HG03565 (cell line): ENCODE results near the gene TMEM151A.

Experiments
- ATAC-seq: cut with Tn5 transposase; IDR thresholded peaks from one replicate; pipeline ENCODE4 v1.9.1; 2021; ENCODE audit warnings: mild to moderate bottlenecking, moderate library complexity; ENCODE audit not compliant: unreplicated experiment

Gene TMEM151A

DNA sequence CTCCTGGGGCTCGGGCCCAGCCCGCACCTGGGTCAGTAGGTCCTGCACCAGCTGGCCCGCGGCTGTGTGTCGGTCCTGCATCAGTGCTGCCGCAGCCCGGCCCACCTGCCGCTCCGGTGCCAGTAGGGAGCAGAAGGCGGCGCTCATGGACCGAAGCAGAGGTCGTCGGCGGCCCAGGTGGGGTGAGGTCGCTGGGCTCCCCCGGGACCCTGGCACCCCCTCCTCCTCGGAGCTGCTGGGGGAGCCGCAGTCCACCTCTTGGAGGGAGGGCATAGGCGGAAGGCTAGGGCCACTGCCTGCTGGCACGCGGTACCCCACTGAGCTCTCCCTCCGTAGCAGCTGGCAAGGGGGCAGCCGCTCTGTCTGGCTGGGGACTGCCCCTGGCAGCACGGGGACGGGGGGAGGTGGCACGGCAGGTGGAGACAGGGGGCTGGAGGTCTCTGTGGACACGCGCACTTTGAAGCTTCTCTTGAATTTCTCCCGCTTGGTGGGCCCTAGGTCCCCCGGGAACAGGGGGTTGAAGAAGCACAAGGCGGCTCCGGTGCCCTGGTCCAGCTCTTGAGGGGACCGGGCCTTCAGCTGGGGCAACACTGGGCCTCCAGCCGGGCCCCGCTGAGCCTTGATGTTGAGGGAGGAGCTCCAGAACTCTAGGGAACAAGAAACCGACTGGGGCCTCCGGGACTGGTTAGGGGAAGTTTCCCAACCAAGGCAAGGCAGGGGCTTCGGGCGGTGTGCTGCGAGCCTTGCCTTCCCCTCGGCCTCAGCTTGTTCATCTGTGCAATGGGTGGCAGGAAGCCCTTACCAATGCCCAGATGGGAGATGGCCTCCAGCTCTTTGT lies 43.1 kb downstream of the TMEM151A start:
- no peak for ATAC-seq

DNA sequence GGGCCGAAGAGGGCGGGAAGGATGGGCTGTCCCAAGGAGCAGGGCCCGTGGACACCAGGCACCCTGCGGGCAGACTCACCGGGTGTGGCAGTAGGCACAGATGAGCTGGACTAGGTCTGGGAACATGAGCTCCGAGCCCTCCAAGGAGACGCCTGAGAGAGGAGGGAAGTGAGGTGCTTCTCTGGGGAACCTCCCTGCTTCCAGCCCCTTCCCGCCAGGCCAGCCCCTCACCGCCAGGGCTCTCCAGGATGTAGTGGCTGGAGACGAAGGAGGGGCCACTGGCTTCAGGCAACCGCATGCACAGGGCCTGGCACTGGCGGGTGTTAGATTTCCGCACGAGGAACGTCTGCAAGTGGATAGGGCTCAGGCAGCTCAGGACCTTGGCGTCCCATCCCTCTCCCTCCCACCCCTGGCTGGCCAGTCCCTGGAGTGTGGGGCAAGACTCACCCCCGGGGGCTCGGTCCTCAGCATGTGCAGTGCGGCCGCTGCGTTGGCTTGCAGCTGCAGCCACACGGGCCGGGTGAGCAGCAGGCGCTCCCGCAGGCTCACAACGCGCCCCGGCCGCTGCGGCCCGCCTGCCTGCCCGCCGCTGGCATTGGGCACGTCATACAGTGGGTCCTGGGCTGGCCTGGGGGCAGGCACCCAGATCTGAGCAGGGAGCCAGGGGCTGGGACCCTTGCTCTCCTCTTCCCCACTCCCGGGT lies 44.0 kb downstream of the TMEM151A start:
- ATAC-seq: no peak

DNA sequence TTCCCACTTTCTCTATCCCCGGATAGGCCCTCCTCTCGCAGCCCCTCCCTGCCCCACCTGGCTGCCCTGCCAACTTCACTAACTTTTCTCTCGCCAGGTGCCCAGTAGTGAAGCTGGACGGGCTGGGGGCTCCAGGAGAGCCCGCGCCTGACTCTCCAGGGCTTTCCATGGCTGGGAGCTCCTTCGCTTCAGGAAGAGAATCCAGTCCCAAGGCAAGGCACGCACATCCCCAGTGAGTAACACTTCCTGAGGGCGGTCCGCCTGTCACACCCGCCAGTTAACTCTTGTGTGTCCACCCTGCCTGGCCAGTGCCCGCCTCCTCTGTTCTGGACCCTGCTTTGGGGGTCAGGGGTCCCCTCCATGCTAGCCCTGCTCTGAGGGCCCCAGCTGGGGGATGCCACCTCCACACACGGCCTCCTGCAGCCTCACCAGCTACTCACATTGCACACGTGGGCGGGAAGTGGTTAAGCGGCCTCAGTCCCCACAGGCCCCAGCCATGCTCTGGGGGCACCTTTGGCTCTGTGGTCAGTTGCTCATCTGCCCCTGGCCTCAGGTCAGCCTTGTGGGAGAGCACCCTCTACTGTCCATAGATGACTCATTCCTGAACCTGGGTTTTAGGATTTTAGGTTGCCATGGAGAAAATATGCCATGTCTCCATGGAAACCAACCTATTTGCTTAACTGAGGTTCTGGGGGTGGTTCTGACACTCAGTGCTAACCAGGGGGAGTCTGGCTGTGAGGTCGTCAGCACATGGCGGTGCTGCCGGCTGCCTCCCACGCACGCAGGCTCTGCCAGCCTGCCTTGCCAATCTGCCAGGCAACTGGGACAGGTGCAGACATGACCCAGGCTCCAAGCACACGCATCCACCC lies 44.8 kb downstream of the TMEM151A start, which contains the start of gene RIN1:
RIN1 (minus strand) TSS at position 201 of the 869 bp plus-strand sequence; CDS start at position 169, 32 bp downstream.
- ATAC-seq: no peak

DNA sequence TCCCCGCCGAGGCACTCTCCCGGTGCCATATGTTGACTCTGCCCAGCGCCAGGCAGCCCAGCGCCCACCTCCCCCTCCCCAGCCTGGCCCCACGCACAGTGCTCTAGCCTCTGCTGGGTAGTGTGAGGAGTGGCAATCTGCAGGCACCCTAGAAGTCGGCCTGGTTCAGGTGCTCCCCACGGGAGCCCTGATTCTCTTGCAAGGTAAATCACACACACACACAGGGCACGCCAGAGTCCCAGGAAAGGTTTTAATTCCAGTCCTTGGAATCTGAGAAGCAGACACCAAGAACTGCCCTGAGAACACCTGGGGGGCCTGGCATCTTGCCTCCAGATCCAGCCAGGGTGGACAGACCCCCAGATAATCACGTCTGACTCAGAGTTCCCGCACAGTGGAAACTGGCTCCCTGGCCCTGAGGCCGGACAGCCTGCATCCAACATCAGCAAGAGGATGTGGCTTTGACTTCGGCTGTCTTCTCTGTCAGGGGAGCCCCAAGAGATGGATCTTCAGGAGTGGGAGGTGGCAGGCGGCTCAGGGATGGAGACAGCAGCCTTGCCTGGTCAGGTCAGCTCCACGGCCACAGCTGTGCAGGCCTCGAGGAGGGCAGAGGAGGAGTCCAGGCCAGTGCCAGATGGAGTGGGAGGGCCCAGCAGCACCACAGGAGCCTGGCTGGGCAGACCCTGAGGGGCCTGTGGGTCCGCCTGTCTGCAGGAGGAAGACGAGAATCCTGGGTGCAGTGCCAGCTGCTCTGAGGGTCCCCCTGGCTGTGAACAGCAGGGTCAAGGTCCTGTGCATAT lies 45.6 kb downstream of the TMEM151A start:
- ATAC-seq: no peak

DNA sequence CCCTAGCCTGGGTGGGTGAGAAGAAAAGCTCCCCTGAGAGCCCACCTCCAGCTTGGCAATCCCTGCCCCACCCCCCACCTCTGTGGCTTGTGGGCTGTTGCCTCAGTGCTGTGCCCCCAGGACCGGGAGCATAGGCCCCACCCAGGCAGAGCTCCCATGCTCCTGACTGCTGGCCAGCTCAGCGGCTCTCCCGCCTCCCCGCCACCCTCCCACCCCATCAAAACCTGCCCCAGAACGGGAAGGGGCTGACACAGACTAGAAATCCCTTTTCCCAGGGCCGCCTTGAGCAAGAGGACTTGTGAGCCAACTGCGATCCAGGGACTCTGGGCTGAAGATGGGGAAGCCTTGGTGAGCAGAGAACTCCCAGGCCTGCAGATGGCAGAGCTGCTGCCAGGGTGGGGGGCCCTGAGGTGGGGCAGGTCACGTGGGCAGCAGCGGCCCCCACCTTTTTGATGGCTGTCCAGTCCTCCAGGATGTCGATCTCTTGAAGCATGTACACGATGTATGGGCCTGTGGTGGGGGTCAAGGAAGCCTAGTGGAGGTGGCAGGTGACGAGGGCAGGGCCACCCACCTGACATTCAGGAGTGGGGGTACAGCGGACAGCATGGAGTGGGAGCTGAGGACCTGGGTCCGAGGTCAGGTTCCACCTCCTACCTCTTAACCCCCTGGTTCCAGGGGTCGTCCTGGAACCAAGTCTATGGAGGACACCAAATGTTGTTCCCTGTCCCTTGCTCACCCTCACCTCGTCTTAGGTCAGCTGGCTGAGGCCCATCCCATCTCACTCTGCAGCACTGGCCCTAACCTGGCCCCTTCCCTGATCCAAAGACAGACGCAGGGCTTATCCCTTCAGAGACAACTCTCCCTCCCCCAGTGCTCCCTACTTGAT lies 46.8 kb downstream of the TMEM151A start:
- ATAC-seq: no peak

DNA sequence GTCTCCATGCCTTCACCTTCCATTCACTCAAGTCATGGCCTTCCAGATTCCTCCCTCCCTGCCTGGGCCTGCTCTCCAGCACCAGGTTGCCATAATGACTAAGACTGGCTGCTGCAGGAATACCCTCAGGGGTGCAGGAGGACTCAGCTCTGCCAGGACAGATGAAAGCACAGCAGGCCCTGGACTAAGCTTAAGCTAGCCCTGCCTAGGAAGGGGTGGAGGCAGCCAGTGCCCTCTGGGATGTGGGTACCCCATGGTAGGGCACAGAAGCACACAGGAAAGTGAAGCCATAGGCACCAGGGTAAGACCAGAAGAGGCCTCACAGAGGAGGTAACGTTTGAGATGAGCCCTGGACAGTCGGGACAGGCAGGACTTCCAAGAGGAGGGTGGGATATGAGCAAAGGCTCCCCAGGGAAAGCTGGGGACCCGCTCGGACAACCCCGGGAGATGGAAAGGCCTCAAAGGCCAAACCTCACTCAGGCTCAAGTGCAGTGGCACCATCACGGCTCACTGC lies 47.5 kb downstream of the TMEM151A start:
- ATAC-seq: no peak

DNA sequence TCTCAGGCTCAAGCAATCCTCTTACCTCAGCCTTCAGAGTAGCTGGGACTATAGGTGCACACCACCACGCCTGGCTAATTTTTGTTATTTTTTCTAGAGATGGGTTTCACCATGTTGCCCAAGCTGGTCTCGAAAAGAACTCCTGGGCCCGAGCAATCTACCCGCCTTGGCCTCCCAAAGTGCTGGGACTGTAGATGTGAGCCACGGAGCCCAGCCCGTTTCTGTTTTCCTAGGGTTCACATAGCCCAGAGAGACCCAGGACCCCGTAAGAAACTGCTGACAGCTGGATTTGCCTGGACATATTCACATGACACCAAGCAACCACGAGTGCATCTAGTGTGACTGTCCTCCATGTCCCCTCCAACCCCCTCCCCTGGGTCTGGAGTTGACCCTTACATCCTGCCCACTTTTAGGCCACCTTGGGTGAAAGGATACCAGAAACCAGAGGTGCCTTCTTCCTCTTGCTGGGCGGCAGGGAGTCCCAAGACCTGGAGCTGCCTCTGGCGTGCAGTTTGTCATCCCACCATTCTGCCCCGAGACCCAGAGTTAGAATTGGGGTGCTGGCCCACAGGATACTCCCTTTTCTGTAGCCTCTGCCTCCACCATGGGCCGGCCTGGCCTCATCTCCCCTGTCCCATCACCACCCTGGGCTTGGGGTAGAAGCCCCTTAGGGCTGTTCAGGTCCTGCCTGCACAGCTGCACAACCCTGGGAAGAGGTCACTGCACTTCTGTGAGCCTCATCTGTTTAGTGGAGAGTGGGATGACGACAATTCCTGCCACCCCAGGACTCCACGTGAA lies 48.2 kb downstream of the TMEM151A start:
- ATAC-seq: no peak

DNA sequence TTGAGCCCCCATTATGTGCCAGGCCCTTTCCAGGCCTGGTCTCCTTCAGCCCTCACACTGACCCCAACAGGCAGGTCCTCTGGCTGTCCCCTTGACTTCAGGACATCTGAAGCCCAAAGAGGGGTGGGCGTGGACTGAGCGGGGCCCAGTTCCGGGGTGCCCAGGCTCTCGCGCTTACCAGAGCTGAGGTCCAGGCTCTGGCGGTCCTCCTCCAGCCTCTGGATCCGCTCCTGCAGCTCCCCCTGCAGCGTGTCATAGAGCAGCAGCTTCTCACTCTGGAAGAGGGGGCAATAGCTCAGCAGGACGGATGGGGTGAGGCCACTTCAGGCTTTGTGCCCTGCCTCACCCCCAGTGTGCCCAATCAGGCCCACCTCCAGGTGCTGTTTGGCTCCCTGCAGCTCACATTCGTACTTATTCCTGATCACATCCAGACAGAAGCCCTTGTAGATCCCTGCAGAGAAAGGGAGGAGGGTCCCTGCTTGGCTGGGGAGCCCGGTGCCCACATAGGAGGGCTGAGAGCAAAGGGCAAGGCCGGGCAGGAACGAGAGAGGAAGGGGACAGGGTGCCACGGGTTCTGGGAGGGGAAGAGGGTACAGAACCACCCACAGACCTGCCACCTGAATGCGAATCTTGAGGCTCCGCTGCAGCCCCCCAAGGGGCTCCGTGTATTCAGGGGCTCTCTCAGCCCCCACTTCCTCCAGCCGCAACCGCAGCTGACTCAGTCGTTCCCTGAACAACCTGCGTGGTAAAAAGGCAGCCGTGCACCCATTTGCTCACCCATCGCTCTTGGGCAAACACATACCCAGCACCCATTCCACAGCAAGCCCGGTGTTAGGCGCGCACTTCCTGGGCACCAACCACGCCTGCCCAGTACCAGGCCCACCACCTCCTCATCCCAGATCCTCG lies 49.2 kb downstream of the TMEM151A start:
- ATAC-seq: no peak

DNA sequence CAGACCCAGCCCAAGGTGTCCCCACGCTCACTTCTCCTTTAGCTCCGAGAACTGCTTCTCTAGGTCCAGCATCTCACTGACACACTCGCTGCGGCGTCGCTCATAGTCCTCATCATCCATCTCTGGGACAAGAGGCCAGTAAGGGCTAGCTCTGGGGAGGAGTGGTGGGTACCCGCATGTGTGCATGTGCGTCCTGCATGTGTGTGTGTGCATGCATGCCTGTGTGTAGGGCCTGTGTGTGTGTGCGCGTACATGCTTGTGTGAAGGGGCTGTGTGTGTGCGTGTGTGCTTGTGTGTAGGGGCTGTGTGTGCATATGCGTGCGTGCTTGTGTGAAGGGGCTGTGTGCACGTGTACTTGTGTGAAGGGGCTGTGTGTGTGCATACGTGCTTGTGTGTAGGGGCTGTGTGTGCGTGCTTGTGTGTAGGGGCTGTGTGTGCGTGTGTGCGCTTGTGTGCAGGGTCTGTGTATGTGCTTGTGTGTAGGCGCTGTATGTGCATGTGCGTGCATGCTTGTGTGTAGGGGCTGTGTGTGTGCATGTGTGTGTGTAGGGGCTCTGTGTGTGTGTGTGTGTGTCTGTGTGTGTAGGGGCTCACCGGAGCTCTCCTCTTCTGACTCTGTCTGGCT lies 49.9 kb downstream of the TMEM151A start:
- no peak for ATAC-seq

DNA sequence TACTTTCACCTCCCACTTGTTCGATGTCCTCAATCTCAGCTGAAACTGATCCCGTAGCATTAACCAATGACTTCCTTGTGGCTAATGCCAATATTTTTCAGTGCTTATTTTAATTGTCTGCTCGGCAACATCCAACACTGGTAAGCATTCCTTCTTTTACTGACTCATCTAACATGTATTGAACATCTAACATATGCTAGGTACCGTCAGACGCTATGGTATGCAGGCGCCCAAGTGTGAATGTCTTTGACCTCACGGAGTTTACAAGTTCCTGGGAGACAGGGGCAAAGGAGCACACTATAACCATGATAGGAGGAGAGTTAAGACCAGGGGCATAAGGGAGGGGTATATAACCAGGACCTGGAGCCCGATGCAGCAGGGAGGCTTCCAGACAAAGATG lies 51.5 kb downstream of the TMEM151A start:
- ATAC-seq: no peak

DNA sequence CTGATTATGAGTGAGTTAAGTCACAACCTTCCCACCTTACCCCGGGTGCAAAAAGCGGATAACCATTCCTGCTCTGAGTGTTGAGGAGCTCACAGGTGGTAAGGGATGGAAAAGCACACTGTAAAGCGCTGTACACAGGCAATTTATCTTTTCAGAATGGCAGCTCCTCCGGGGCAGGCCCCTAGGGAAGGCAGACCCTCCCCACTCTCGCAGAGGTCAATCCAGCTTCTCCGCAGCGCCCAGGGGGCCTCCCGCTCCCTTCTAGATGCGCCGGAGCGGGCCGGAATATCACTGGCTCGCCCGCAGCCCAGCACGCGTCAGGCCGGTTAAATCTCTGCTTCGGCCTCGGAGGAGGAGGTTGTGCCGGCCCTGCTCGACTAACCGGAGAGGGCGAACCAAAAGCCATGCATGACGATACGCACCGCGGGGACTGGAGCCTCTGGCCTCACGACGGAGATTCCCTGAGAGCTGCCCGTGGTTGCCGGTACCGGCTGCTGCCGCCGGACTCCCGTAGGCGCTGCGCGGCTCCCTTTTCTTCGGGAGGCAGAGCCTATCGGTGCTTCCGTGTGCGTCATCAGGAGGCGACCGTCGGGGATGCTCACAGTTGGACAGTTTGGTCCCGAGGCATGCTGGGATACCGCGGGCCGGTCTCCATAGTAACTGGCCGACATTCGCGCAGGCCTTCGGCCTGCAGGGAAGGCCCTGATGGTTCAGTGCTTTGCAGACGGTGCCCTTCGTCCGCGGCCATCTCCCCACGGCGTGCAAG lies 53.0 kb downstream of the TMEM151A start, which contains the start of gene BRMS1:
BRMS1 (minus strand) TSS at position 555 of the 766 bp plus-strand sequence. CDS start 2,870 bp downstream, outside the sequence.
- peak; percentile 61 for ATAC-seq

DNA sequence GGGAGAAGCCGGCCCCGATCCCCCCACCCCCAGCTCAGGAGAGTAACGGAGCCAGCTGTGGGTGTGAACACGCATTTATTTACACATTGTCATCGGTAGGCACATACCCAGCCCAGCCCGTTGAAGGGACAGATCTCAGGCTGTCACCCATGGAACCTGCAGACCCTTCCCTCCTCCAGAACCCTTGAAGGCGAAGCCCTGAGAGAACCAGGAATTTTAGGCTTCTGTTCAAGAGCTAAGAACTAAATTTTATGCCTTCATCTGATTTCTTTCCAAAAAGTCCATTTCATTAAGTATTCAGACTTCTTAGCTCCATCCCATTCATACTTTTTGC lies 53.6 kb downstream of the TMEM151A start:
- ATAC-seq: no peak
